OCI-LY3 (cell line): ENCODE measurements around the gene EXD3.

Source experiments
- H2AFZ ChIP-seq: fragments of 200-600, 300-600 bp; shearing (Covaris generic); 2 replicates; pipeline ENCODE4 v1.6.0; 2014; ENCODE audit warnings: antibody characterized with exemption, low read depth, low read length
- H3K27ac ChIP-seq: fragments of 200-600, 300-600 bp; sonication (generic); 2 replicates; pipeline ENCODE4 v1.5.1; 2014; ENCODE audit warnings: mild to moderate bottlenecking, low read length, moderate library complexity, mixed read lengths
- H3K27me3 ChIP-seq: fragments of 200-600, 300-600 bp; sonication (generic); 2 replicates; pipeline ENCODE4 v1.6.1; 2014; ENCODE audit warnings: low read depth, low read length, mixed read lengths
- H3K36me3 ChIP-seq: fragments of 200-600, 300-600 bp; sonication (generic); replicated peaks from 2 replicates; pipeline ENCODE3; 2014; ENCODE audit warnings: low read depth, low read length, mixed read lengths
- H3K4me1 ChIP-seq: fragments of 300-600, 200-600 bp; sonication (generic); 2 replicates; pipeline ENCODE4 v1.6.1; 2014; ENCODE audit warnings: low read length, mixed read lengths
- H3K4me2 ChIP-seq: fragments of 200-600, 300-600 bp; sonication (generic); 2 replicates; pipeline ENCODE4 v1.6.1; 2014; ENCODE audit warnings: low read length, mixed read lengths
- H3K4me3 ChIP-seq: fragments of 300-600, 200-600 bp; sonication (generic); 2 replicates; pipeline ENCODE4 v1.5.1; 2014; ENCODE audit warnings: antibody characterized with exemption, mild to moderate bottlenecking, low read length, moderate library complexity
- H3K79me2 ChIP-seq: fragments of 300-600, 200-600 bp; shearing (Covaris generic); 2 replicates; pipeline ENCODE4 v1.6.1; 2014; ENCODE audit warnings: mild to moderate bottlenecking, low read length, mixed read lengths
- H3K9ac ChIP-seq: fragments of 300-600, 200-600 bp; shearing (Covaris generic); 2 replicates; pipeline ENCODE4 v1.6.0; 2014; ENCODE audit warnings: mild to moderate bottlenecking, low read length, moderate library complexity
- H3K9me3 ChIP-seq: fragments of 200-600, 300-600 bp; shearing (Covaris generic); 2 replicates; pipeline ENCODE4 v1.6.1; 2014; ENCODE audit warnings: low read length, mixed read lengths; ENCODE audit not compliant: insufficient read depth
- H4K20me1 ChIP-seq: fragments of 200-600, 300-600 bp; sonication (generic); 2 replicates; pipeline ENCODE4 v1.6.1; 2016; ENCODE audit warnings: low read length, mixed read lengths; ENCODE audit not compliant: insufficient read depth
- EZH2phosphoT487 ChIP-seq: fragments of 200-600 bp; shearing (Covaris generic); IDR thresholded peaks from 2 replicates; pipeline ENCODE4 v1.6.1; 2018; ENCODE audit warnings: antibody characterized with exemption, mixed run types, low read depth
- TF ChIP-seq, protein P1 (sequence below): fragments of 200-600, 300-600 bp; sonication (generic); IDR thresholded peaks from 2 replicates; pipeline ENCODE4 v1.5.1; 2014; ENCODE audit warnings: antibody characterized with exemption, low read length, low read depth

EXD3 gene

GRCh38 chr9:137367506-137368430, 55.2 kb downstream of the EXD3 start:
- Histone ChIP-seq H2AFZ (no peak overlapping the region), H3K36me3 (no peaks in the 10 kb centered on the region), H3K4me3 (no peak overlapping the region), H3K4me1 (no peaks in the 10 kb centered on the region), H3K27me3 (no peaks in the 10 kb centered on the region), H3K9ac (no peak overlapping the region), H3K9me3 (no peaks in the 10 kb centered on the region), H3K79me2 (no peaks in the 10 kb centered on the region), H3K4me2 (no peak overlapping the region), H3K27ac (no peak overlapping the region), H4K20me1 (no peaks in the 10 kb centered on the region)
- TF ChIP-seq EZH2phosphoT487, result no peak
- TF ChIP-seq, protein P1, sequence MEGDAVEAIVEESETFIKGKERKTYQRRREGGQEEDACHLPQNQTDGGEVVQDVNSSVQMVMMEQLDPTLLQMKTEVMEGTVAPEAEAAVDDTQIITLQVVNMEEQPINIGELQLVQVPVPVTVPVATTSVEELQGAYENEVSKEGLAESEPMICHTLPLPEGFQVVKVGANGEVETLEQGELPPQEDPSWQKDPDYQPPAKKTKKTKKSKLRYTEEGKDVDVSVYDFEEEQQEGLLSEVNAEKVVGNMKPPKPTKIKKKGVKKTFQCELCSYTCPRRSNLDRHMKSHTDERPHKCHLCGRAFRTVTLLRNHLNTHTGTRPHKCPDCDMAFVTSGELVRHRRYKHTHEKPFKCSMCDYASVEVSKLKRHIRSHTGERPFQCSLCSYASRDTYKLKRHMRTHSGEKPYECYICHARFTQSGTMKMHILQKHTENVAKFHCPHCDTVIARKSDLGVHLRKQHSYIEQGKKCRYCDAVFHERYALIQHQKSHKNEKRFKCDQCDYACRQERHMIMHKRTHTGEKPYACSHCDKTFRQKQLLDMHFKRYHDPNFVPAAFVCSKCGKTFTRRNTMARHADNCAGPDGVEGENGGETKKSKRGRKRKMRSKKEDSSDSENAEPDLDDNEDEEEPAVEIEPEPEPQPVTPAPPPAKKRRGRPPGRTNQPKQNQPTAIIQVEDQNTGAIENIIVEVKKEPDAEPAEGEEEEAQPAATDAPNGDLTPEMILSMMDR, result no peak

DNA sequence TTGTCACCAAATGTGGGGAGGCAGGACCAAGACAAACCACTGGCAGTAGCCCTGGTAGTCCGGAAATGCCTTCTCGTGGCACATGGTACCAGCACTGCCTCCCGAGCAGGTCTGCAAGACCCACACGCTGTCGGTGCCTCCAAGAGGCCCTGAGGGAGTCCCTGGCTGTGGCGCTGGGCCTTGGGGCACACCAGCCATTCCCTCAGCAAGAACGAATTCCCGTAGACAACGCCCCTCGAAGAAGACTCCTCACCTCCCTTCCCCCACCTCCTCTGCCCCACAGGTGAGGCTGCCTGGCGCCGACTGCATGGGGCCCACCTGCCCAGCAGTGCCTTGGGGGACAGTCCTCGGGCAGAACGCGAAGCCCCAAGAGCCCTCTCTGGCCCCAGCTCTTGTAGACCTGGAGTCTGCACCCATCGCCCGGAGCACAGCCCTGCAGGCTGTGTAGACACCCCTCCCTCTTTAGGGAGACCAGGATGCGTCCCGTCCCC, 56.0 kb downstream of the EXD3 start:
- Histone ChIP-seq H3K4me1 (no peaks in the 10 kb centered on the region), H3K9me3 (no peaks in the 10 kb centered on the region), H2AFZ (no peak overlapping the region), H3K27me3 (no peaks in the 10 kb centered on the region), H3K4me3 (no peak overlapping the region), H3K79me2 (no peaks in the 10 kb centered on the region), H3K27ac (no peak overlapping the region), H3K4me2 (no peak overlapping the region), H3K9ac (no peak overlapping the region), H4K20me1 (no peaks in the 10 kb centered on the region), H3K36me3 (no peaks in the 10 kb centered on the region)
- TF ChIP-seq, protein P1, result no peak
- no peak for TF ChIP-seq EZH2phosphoT487

- H3K4me2 ChIP-seq, result no peak overlapping the region
- H3K4me1 ChIP-seq, result no peaks in the 10 kb centered on the region
- H3K9ac ChIP-seq, result no peak overlapping the region
- H4K20me1 ChIP-seq, result no peaks in the 10 kb centered on the region
- no peaks in the 10 kb centered on the region for H3K36me3 ChIP-seq
- TF ChIP-seq EZH2phosphoT487, result no peak
- TF ChIP-seq, protein P1, result no peak
- H3K79me2 ChIP-seq, result no peaks in the 10 kb centered on the region
- H3K27me3 ChIP-seq, result no peaks in the 10 kb centered on the region
- no peaks in the 10 kb centered on the region for H3K9me3 ChIP-seq
- H3K4me3 ChIP-seq, result no peak overlapping the region
- no peak overlapping the region for H2AFZ ChIP-seq
- H3K27ac ChIP-seq, result no peak overlapping the region
These were observed 56.5 kb downstream of the EXD3 start for GRCh38 chr9:137366445-137366810.

GRCh38 chr9:137365552-137366444, 57.2 kb downstream of the EXD3 start:
- Histone ChIP-seq H3K79me2 (no peaks in the 10 kb centered on the region), H3K36me3 (no peaks in the 10 kb centered on the region), H3K4me1 (no peaks in the 10 kb centered on the region), H4K20me1 (no peaks in the 10 kb centered on the region), H3K27me3 (no peaks in the 10 kb centered on the region), H3K4me2 (no peak overlapping the region), H2AFZ (no peak overlapping the region), H3K9ac (no peak overlapping the region), H3K27ac (no peak overlapping the region), H3K9me3 (no peaks in the 10 kb centered on the region), H3K4me3 (no peak overlapping the region)
- TF ChIP-seq EZH2phosphoT487, result no peak
- TF ChIP-seq, protein P1, result no peak
